GM20431 (cell line): ENCODE results near the gene PLSCR2.
"Not testable (repeated sequence)": the region's sequence is repeated elsewhere in the genome, so short reads cannot be mapped to it uniquely, and the experiment has no call there.

ENCODE experiments used
- in situ Hi-C: fragments of 300-500 bp; cut with MseI, MboI; formaldehyde crosslinking; loops from one replicate; pipeline ENCODE4 v1.15.0; 2020; ENCODE audit warnings: low sequenced_read_pairs; ENCODE audit not compliant: unreplicated experiment

The PLSCR2 gene, protein sequence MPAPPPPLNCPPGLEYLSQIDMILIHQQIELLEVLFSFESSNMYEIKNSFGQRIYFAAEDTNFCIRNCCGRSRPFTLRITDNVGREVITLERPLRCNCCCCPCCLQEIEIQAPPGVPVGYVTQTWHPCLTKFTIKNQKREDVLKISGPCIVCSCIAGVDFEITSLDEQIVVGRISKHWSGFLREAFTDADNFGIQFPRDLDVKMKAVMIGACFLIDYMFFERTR

DNA sequence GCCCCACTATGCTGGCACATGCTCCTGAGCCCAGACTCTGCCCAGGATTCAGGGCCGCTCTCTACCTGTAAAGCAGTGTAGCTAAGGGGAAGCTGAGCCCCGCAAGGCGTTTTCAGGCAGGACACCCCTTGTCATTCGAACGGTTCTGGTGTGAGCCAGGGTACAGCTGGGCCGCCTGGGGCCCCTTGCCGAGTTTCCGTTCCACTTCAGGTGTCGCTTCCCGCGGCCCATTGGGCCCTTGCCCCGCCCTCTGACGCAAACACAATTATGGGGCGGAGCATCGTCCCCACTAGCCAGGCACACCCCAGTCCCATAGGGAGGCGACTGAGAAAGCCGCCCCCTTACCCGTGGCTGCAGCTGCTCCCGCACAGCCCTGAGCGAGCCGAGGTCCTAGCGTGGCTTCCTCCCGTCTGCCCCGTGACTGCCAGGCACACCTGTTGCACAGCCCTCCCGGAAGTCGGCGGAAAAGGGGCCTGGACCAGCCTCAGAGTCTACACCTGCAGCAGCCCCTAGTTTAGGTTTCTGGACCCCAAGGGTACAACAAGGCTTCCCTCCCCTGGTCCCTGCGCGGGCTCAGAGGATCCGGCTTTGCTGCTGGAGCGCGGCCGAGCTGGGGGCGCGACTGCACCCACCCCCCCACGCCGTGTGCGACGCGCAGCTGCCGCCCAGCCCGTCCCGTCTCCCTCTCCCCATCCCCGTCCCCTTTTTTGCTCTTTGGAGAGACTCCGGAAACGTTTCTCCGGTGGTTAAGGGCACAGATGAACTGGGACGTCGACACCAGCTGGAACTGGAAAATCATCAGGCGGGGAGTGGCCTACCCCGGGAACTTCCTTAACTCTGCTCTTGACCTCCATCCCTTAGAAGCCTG is at the start of gene PLSCR2:
PLSCR2 (minus strand) TSS at position 412 of the 868 bp plus-strand sequence. CDS start 9,657 bp downstream, outside the sequence.
- in situ Hi-C loops, result no loop called here

DNA sequence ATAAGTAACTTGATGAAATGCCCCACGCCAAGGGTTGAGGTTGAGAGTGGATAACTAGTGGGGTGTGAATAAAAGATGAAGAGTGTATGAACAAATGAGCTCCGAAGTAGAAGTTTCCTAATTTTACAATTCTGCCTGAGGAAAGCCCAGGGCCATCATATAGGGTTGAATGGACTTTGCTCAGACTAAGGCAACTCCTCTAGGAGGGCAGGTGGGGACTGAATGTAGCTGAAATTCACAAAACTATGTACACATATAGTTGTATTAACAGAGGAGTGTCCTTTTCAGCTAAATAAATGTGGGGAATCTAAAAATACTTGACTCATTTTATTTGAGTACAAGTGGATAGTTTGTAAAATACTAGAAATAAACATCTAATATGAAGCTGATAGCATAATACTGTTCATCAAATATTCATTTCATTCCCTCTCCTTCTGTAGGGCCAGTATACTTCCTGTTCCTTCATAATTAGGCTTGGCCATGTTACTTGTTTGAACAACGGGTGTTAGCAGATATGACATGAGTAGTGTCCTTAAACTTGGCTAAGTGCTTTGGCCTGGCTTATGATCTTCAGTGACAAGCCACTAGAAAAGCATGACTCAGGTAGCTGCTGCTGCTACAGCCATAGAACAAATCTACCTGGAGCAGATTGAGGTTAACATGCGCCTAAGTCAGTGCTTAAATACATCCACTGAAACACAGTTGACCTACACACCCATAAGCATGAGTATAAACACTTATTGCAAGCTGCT is 48.5 kb upstream of the PLSCR2 start:
- in situ Hi-C loops, result no loop called here

DNA sequence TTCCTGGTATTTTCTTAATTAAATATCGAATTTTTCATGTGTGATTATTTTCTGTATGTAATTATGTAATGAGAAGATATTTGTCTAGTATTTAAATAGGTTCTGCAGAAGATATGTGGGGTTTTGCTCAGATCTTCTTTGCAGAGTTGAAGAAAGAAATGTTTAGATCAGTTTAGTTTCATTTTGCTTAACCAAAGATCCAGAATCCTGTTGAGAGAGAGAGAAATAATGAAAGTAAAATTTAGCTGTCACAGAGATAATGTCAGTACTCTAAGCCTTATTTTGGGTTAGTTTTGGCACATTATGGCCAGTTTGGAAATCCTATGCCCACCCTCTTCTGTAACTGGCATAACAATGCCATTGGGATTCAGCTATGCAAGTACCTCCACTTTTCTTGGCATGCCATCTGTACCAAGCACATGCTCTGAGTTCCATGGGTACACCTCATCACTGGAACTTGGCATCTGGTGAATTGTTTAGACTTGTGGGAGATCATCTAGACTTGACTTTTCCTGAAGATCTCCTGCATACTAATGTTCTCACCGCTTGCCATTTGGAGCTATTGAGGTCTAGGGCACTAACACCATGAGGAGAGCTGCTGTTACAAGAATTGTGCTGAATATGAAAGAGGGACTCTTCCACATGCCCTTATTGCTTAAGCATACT is 44.2 kb upstream of the PLSCR2 start:
- in situ Hi-C loops, result no loop called here

DNA sequence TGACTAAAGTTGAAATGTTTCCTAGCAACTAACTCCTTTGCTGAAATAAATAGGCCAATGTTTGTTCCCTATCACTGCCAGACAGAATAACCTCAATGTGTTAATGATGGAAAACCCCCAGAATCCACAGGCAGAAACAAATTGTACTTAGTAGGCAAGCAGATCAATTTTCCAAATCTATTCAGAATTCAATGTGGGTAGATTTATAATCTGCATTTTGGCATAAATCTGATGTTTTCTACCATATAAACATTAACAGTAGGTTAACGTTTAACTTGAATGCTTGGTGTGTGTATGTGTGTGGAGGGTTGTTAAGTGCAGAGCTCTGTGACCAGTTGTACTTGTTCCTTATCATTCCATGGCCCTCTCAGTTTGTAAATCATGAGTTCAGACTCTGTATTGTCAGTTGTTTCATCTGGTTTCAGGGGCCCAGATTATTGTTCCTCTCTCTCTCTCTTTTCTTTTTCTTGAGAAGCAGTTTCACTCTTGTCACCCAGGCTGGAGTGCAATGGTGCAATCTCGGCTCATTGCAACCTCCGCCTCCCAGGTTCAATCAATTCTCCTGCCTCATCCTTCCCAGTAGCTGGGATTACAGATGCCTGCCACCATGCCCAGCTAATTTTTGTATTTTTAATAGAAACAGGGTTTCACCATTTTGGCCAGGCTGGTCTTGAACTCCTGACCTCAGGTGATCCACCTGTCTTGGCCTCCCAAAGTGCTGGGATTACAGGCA is 42.2 kb upstream of the PLSCR2 start:
- in situ Hi-C loops, result no loop called here

DNA sequence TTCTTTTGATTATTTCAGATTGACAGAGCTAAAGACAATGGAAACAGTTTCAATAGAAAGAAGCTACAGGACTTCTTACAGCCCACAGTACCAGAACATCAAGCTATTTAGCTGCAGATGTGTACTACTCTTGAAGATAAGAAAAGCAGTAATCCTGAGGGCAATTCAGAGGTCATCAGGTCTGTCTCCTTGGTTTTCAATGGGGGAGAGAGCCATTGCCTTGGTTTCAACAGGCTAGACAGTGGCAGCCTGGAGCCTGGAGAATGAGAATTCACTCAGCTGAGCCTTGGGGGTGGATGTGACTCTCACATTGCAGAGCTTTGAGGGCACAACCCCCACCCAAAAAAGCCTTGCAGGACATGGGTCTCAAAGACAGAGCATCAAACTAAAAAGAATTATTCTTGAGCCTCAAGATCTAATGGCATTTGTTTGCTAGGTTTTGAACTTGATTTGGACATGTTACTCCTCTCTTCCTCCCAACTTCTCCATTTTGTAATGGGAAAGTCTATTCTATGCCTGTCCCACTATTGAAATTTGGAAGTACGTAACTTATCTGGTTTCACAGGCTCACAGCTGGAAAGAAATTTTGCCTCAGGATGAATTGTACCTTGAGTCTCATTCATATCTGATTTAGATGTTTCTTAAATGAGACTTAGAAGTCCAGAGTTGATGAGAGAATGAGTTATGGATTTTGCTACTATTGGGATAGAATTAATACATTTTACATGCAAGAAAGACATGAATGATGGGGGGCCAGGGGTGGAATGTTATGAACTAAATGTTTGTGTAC is 38.2 kb upstream of the PLSCR2 start:
- in situ Hi-C loops, result no loop called here

DNA sequence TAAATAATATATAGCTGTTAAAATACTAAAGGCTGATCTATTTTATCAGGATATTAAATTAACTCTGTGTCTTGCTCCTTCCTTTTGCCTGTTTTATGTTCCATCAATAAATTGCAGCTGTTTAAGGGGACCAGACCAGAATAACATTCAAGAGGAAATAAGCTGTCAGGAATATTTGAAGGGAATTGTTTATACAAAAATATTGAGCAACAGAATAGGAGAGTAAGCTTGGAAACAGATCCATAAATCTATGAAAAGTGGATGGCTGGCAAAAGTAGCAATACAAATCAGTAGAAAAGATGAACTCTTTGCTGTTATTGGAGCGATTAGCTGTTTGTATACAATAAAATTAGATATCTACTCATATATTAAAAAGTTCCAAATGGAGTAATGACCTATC is 36.2 kb upstream of the PLSCR2 start:
- in situ Hi-C loops, result no loop called here

DNA sequence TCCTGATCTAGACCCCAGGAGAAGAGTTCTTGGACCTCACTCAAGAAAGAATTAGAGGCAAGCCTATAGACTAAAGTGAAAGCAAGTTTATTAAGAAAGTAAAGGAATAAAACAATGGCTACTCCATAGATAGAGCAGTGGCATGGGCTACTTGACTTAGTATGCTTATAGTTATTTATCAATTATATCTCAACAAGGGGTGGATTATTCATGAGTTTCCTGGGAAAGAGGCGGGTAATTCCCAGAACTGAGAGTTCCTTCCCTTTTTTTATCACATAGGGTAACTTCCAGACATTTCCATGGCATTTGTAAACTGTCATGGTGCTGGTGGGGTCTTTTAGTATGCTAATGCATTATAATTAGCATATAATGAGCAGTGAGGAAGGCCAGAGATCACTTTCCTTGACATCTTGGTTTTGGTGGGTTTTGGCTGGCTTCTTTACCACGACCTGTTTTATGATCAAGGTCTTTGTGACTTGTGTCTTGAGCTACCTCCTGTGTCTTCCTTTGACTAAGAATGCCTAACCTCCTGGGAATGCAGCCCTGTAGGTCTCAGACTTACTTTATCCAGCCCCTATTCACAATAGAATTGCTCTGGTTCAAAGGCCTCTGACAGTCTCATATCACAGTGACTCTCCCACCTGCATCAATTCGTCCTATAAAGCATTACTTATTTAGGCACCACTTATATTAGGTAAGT is 35.3 kb upstream of the PLSCR2 start:
- in situ Hi-C loops, result no loop called here

DNA sequence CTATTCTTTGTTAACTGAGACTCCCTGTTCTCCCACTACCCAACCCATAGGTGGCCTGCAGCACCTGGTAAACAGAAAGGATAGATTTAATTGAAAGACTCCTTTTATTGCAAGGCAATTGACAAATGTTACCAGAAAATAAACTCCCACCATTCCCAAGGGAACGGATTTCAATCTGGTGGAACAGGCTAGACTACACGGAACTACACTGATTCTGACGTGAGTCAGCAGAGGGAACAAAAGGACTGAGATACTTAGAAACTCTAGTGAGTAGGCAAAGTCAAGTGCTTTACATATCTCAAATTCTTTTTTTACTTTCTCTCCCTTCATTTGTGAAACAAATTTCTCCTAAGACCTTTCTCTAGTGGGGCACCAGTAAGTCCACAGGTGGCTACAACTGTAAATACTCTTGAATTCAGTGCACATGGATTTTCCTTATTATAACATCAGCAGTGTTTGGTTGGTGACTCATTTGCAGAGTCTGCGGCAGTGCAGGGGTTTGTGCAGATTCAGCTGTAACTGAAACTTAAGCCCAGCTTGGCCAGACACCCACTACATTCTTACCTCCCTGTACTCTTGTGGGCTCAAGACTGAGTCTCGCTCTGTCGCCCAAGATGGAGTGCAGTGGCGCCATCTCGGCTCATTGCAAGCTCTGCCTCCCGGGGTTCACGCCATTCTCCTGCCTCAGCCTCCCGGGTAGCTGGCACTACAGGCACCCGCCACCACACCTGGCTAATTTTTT is 34.3 kb upstream of the PLSCR2 start:
- in situ Hi-C loops, result no loop called here

DNA sequence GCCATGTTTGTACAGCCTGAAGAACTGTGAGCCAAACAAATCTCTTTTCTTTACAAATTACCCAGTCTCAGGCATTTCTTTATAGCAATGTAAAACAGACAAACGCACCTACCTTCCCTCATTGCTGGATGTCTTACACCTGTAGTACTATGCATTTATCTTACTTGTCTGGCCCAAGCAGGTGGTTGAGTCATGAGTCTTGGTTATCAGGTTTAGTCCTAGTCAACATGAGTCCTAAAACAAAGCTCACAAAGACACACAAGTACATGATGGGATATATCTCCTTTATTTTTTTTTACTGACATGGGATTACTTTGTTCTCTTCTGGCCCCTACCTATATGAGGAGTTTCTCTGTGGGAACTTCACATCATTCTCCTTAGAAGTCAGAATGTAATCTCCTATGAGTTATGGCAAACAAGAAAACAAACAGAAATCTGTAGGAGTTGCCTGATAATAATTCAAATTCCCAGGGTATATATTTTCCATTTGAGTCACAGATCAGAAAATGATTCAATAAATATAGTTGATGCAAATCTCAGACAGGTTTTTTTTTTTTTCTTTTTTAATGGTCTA is 33.6 kb upstream of the PLSCR2 start:
- in situ Hi-C loops, result no loop called here

DNA sequence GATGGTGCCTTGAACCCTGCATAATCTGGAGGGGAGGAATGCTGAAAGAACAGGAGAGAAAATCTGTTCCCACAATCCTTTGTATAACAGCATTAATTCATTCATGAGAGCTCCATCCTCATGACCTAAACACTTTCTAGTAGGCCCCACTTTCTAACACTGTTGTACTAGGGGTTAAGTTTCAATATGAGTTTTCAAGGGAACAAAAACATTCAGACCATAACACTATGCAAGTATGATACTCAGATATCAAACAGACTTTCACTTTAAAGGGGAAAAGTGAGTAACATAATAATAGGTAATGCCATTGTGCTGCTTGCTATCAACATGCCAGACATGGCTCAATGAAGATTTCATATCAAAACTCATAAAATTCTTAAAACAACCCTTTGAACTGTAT is 32.4 kb upstream of the PLSCR2 start:
- in situ Hi-C loops, result no loop called here

DNA sequence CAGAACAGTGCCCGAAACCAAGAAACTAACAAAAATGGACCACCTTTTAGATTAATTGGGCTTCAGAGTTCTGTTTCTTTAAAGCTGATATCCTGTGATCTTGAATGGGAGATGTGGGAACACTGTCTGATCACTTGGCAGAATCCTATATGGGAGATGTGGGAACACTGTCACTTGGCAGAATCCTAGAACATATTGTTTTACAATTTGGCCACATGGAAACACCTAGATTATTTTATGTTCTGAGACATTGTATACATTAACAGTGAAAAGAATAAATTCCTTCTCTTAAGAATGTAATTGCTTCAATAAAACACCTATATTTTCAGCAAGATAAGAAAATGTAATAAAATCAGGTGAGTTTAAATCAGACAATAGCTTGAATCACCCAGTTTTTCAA is 30.3 kb upstream of the PLSCR2 start:
- in situ Hi-C loops, result no loop called here

DNA sequence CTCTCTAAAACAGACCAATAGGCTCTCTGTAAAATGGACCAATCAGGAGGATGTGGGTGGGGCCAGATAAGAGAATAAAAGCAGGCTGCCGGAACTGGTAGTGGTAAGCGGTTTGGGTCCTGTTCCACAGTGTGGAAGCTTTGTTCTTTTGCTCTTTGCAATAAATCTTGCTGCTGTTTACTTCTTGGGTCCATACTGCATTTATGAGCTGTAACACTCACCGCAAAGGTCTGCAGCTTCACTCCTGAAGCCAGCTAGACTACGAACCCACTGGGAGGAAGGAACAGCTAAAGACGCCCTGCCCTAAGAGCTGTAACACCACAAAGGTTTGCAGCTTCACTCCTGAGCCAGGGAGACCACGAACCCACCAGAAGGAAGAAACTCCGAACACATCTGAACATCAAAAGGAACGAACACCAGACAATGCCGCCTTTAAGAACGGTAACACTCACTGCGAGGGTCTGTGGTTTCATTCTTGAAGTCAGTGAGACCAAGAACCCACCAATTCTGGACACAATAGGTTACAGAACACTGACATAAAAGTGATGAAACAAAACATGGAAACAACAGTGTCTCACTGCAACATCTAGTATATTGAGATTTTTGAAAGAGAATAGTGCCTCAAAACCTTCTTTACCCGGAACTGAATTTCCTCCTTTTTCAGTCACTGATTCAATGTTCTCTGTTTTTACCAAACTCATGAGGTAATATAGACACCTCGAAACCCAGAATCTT is 28.8 kb upstream of the PLSCR2 start:
- in situ Hi-C loops, result no loop called here

DNA sequence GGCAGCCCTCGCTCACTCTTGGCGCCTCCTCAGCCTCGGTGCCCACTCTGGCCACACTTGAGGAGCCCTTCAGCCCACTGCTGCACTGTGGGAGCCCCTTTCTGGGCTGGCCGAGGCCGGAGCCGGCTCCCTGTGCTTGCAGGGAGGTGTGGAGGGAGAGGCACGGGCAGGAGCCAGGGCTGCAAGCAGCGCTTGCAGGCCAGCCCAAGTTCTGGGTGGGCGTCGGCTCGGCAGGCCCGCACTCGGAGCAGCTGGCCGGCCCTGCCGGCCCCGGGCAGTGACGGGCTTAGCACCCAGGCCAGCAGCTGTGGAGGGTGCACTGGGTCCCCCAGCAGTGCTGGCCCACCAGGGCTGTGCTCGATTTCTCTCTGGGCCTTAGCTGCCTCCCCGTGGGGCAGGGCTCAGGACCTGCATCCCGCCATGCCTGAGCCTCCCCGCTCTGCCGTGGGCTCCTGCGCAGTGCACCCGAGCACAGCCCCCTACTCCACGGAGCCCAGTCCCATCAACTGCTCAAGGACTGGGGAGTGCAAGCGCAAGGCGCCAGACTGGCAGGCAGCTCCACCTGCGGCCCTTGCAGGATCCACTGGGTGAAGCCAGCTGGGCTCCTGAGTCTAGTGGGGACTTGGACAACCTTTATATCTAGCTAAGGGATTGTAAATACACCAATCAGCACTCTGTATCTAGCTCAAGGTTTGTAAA is 27.9 kb upstream of the PLSCR2 start:
- in situ Hi-C loops, result not testable (repeated sequence)

DNA sequence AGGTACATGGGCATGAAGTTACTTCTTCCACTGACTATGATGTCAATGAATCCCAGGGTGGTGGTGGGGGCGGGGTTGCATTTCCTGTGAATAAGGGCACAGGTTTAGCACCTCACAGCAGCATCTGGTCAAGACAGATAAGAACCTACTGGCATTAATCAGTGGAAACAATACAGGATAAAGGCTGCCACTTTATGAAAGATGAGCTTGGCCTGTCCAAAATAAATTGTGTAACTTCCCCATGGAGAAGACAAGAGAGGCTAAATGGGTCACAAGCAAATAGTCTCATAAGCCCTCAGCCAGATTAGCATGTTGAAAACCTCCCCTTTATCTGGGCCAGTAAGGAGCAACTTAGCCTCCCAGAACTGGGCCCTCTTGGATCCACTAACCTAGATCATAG is 27.4 kb upstream of the PLSCR2 start:
- in situ Hi-C loops, result no loop called here

DNA sequence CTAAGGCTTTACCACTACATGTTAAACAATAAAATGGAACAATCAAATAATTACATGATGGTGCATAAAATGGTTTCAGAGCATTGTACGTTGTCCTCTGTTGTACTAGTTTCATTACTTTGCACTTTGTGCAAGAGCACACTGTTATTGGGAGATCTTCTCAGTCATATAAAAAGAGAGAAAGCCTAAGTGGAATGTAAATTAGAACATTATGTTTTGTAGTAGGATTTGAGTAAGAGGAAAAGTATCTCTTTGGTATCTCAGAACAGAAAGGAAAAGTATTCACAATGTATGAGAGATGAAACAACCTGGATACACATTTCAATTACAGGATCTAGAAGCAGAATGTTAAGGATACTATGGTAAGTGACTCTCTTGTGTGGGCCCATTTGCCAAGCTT is 26.9 kb upstream of the PLSCR2 start:
- in situ Hi-C loops, result no loop called here

DNA sequence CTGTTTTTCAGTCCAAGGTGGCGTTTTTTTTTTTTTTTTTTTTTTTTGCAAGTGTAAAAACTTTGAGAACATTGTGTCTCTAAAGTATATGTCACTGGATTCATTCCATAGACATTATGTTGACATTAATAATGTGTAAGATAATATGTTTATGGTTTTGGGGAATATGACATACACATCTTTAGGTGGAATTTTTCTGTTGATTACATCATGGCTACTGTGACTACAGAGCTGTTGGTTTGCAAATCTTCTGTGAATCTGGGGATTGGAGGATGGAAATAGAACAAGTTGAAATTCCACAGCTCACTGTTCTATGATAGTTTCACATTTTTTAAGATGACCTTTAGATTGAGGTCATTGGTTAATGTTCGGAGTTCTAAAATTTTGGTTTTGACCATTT is 24.4 kb upstream of the PLSCR2 start:
- in situ Hi-C loops, result no loop called here
